Measurements from ENCODE around the gene HERPUD1.
"Not testable (repeated sequence)": the region's sequence is repeated elsewhere in the genome, so short reads cannot be mapped to it uniquely, and the experiment has no call there.

HERPUD1 gene

GRCh38 chr16:56934599-56935145, 2.7 kb downstream of the HERPUD1 start:
- not testable (repeated sequence) for DNase-seq (ENCODE audit: low read depth)

DNA sequence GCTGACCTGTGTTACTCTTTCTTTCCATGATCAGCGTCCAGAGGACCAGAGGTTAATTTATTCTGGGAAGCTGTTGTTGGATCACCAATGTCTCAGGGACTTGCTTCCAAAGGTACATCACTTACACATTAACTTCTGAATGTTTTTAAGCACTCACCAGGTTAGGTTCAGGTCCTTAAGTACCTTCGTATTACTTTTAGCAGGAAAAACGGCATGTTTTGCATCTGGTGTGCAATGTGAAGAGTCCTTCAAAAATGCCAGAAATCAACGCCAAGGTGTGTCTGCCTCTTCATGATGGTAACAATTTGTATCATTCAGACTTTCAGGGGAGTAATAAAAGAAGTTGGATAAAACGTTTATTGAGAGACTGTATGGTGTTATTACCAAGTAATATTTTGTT, 3.3 kb downstream of the HERPUD1 start:
- DNase-seq (ENCODE audit: low read depth), result no peak

DNA sequence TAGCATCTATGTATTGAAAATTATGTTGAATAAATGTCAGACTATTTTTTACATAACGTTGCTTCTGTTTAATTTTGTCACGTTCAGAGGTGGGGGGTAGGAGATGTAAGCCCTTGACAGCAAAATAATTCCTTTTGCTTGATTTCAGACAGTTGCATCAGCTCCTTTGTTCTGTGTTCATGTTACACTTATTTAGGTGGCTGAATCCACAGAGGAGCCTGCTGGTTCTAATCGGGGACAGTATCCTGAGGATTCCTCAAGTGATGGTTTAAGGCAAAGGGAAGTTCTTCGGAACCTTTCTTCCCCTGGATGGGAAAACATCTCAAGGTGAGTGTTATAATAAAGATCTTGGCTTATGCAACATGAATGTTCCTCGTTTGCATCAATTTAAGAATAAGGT, 4.5 kb downstream of the HERPUD1 start:
- no peak for DNase-seq (ENCODE audit: low read depth)

DNA sequence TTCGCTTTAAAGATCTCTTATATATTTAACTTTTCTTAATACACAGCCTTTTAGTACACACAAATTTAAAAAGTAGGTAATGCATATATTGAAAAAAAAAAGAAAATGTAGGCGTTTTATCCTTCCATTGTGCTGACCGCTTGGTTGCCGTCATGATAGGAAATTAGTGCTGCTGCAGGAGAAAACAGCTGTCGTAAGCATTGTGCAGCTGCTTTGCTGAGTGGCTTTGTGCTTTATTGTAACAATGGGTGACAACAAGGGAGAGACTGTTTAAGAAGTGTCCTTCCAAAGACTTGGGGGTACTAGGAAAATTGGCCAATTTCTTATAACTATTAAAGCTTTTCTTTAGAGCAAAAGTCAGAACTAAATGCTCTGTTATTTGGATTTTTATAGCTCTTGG, 5.0 kb downstream of the HERPUD1 start:
- no peak for DNase-seq (ENCODE audit: low read depth)

DNA sequence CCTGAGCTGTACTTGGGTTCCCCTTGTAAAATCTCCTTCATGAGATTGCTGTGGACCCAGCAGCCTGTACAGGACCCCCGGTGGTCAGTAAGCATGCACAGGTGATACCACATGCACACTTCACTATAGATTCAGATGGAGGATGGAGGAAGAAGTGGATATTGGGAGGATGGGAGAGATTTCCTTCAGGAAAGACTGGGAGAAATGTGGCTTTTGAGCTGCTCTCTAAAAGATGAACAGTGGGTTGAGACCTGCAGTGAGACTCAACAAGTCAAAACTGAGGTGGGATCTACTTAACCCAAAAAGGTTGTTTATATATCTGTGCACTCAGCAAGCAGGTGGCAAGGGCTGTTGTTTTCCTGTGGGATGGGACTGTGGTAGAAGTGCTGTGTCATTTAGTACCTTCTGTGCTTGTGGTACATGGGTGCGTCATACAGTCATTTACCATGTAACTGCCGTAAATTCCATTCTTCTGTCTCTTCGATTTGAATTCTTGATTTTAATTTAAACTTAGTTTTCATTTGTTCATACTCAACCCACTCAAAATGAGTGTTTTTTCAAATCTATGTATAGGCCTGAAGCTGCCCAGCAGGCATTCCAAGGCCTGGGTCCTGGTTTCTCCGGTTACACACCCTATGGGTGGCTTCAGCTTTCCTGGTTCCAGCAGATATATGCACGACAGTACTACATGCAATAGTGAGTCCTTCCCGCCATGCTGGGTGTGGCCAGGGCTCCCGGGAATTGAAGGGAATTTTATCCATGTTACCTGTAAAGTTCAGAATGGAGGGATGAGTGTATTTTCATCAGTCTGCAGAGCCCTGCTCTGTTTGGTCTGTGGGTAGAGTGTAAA, 6.9 kb downstream of the HERPUD1 start:
- DNase-seq (ENCODE audit: low read depth), result no peak

GRCh38 chr16:56939801-56940200, 7.9 kb downstream of the HERPUD1 start:
- no peak for DNase-seq (ENCODE audit: low read depth)

GRCh38 chr16:56941092-56941491, 9.2 kb downstream of the HERPUD1 start:
- no peak for DNase-seq (ENCODE audit: low read depth)

- no peak for DNase-seq (ENCODE audit: low read depth)
Measured at GRCh38 chr16:56941856-56942331, 10.0 kb downstream of the HERPUD1 start.

GRCh38 chr16:56943761-56944375, 11.9 kb downstream of the HERPUD1 start:
- no peak for DNase-seq (ENCODE audit: low read depth)

GRCh38 chr16:56944954-56945839, 13.3 kb downstream of the HERPUD1 start:
- no peak for DNase-seq (ENCODE audit: low read depth)

DNA sequence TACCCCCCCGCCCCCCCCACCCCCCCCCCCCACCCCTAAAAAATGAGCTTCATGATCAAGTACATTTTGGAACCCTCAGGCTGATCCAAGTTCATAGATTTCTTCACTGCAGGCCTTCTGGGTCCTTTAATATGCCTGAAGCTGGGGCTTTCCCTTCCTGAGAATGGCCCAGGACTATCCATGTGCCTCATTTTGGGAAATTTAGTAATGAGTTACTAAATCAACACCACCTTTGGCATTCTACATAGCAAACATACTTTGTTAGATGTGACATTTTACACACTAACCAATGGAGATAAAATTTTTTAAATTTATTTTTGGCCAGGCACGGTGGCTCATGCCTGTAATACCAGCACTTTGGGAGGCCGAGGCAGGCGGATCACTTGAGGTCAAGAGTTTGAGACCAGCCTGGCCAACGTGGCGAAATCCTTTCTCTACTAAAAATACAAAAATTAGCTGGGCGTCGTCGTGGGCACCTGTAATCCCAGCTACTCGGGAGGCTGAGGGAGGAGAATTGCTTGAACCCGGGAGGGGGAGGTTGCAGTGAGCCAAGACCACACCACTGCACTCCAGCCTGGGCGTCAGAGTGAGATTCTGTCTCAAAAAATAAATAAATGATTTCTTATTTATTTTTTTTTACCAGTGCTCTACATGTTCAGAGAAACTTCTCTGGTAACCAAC, 14.0 kb downstream of the HERPUD1 start:
- no peak for DNase-seq (ENCODE audit: low read depth)

GRCh38 chr16:56946767-56947603, 15.0 kb downstream of the HERPUD1 start:
- DNase-seq (ENCODE audit: low read depth), result no peak

DNA sequence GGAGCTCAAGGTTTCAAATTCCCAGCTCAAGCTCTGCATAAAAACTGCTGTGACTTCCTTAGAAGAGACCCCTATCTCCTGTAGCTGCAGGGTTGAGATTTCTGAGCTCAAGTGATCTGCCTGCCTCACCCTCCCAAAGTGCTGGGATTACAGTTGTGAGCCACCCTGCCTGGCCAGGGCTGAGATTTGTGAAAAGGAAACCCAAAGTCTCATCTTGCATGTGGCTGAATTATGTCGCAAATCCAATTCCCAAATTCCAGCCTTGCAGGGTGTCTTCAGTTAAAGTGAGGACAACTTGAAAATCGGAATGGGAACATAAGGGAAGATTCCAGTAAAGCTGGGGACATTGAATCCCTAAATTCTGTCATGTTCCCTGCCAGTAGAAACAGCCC, 15.7 kb downstream of the HERPUD1 start:
- no peak for DNase-seq (ENCODE audit: low read depth)

GRCh38 chr16:56948234-56948633, 16.3 kb downstream of the HERPUD1 start:
- DNase-seq (ENCODE audit: low read depth), result no peak

GRCh38 chr16:56950051-56950450, 18.1 kb downstream of the HERPUD1 start:
- DNase-seq (ENCODE audit: low read depth), result no peak

DNA sequence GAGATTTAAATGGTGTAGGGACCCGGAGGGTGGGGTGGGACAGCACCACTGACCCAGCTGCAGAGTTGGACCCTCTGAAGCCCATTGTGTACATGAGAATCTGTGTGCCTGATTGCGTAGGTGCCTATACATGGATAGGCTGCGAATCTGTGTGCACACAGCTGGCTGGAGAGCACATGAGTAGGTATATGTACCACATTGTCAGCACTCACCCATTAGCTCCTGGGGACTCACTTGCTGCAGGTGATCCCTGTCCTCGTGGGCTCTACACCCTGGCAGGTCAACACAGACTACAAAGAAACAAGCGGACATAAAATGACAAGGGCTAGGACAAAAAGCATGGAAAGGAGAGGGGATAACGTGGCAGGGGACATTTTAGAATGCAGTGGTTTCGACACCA, 18.5 kb downstream of the HERPUD1 start:
- DNase-seq (ENCODE audit: low read depth), result no peak

- DNase-seq (ENCODE audit: low read depth), result peak; percentile 34
Measured at GRCh38 chr16:56950881-56951771, 19.2 kb downstream of the HERPUD1 start.

- DNase-seq (ENCODE audit: low read depth), result no peak
Measured at GRCh38 chr16:56953006-56953405, 21.1 kb downstream of the HERPUD1 start.

- DNase-seq (ENCODE audit: low read depth), result no peak
Measured at GRCh38 chr16:56956076-56956475, 24.1 kb downstream of the HERPUD1 start.

DNA sequence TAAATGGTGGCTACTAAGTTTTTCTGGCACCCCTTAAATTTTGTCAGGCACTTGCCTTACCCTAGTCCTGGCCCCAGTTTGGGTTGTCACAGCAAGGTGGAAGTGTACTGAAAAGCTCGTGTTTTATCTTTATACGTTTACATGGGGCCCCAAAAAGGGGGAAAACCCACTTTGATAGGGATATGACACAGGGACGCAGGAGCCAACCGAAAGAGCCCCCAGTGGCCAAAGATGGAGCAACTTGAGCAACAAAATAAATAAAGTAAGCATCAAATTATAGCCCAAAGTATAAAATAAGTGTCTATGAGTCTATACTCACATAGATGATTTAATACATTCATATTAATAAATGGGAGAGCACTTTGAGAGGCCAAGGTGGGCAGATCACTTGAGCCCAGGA, 24.8 kb downstream of the HERPUD1 start:
- no peak for DNase-seq (ENCODE audit: low read depth)

All from stimulated activated CD8-positive, alpha-beta memory T cell treated with anti-CD3 and anti-CD28 coated beads, Interleukin-15, amount 100 ng/mL, for 1 hour (primary cell).